Stimulated activated CD4-positive, alpha-beta T cell treated with anti-CD3 and anti-CD28 coated beads, Interleukin-2, amount 100 ng/mL, for 4 hours (primary cell): ENCODE data around the gene HLA-DPA1.
"Not testable (repeated sequence)": the region's sequence is repeated elsewhere in the genome, so short reads cannot be mapped to it uniquely, and the experiment has no call there.

Experiments used
- DNase-seq: peaks from one replicate; pipeline ENCODE4 v3.0.0-alpha.2; 2020; ENCODE audit warnings: low read depth

Gene HLA-DPA1

DNA sequence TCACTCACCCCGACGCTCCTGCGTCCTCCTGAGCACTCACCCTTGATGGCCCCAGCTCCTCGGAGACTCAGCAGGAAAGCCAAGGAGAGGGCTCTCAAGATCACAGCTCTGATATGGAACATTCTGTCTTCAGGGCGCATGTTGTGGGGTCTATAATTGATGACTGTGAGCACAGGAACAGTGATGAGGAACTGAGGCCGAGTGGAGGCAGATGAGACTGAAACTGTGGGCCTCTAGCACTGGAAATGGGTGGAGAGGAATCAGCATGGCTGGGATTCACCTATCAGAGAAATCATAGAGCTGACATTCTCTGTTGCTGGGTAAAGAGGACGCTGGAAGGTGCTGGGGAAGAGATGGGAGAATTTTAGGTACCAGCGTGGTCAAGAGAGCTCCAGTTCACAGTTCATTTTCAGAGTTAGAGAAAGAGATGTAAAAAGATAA is at the start of gene HLA-DPA1:
Gene HLA-DPA1, minus strand, starts transcription at position 219 of the 441 bp plus-strand sequence.
- DNase-seq, result no peak

- no peak for DNase-seq
Observed at GRCh38 chr6:33123181-33123580, 49.7 kb upstream of the HLA-DPA1 start.

DNA sequence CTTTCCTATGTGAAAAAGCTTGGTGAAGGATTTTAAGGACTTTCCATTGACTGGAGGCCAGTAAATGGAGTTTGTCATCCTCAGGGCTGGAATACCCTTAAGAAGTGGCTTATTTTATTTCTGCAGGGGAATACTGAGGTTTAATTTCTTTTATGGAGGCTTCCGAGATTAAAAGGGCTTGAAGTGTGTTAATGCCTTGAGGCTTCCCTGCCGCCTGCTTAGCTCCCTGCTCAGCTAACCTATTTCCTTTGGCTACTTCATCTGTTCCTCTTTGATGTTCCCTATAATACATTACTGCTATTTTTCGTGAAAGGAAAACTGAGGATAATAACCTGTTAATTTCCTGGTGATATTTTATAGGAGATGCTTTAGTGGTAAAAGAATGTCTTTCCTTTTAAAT is 46.6 kb upstream of the HLA-DPA1 start:
- DNase-seq, result no peak

DNA sequence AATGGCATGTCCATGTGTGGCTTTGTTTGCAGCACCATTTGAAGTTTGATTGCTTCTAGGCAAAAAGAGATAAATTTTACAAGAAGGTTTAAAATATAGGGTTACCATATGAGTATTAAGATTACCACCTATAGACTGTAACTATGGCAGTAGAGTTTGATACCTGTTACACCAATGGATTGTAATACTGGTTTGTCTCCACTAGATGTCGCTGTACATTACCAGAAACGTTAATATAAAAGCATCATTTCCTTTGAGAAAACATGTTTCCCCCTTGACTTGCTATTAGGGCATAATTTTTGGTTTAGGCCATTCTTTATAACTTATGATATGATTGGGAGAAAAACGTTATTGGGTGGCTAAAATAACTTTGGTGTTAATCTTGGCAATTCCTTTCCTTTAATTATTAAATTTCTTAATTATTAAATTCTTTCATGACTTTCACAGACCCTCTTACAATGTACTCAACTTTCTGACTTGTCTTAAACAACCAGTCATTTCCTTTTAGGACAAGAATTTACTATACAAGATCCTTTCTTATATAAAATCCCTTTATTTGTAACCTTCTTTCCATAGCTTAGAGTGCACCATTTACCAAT is 45.2 kb upstream of the HLA-DPA1 start:
- peak; percentile 17 for DNase-seq

GRCh38 chr6:33117811-33118277 is 44.4 kb upstream of the HLA-DPA1 start:
- no peak for DNase-seq

DNA sequence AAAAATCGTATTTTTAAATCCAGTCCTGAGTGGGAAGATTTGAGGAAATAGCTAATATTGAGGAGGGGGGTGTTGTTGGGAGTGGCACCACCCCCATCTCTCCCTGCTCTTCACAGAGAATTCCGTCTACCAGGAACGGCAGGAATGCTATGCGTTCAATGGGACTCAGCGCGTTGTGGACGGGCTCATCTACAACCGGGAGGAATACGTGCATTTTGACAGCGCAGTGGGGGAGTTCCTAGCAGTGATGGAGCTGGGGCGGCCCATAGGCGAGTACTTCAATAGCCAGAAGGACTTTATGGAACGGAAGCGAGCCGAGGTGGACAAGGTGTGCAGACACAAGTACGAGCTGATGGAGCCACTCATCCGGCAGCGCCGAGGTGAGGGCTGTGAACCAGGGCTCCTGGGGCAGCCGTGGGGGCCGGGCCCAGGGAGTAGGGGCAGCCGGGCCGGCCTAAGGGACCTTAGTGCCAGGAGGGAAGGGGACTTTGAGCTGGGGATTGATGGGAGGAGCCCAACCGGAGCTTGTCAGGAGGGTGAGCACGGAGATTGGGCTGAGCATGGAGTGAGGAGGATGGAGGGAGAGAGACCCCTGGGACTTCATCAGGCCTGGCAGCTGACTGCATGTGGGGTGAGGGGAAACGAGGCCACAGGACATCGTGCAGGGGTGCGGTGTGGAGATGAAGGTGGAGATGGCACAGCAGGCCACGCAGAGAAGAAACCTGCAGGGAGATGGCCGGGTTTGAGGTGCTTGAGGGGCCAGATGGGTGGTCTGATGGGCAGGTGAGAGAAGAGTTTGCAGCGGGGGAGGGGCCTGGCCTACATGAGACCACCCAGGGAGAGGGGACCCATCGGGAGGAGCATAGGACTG is 43.6 kb upstream of the HLA-DPA1 start:
- DNase-seq, result no peak

- DNase-seq, result no peak
Observed at GRCh38 chr6:33116417-33116816, 43.0 kb upstream of the HLA-DPA1 start.

DNA sequence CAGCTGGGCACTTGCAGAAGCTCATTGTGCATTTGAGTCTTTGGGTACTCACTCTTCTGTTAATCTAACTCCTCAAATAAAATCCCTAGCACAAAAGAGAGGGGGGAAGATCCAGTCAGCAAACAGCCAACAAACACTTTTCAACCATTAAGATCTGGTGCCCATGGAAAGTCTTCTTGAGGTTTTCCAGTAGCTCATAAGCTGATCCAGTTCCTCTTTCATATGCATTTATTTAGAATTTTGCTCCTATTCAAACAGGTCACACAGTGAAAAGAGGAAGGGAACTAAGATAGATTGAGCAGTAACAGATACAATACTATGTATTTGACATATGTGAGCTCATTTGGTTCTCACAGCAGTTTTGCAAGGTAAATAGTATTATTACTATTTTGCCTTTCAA is 41.0 kb upstream of the HLA-DPA1 start:
- no peak for DNase-seq

- no peak for DNase-seq
Observed at GRCh38 chr6:33113755-33114154, 40.3 kb upstream of the HLA-DPA1 start.

GRCh38 chr6:33112148-33112547 is 38.7 kb upstream of the HLA-DPA1 start:
- no peak for DNase-seq

- DNase-seq, result no peak
Observed at GRCh38 chr6:33108307-33108706, 34.9 kb upstream of the HLA-DPA1 start.

DNA sequence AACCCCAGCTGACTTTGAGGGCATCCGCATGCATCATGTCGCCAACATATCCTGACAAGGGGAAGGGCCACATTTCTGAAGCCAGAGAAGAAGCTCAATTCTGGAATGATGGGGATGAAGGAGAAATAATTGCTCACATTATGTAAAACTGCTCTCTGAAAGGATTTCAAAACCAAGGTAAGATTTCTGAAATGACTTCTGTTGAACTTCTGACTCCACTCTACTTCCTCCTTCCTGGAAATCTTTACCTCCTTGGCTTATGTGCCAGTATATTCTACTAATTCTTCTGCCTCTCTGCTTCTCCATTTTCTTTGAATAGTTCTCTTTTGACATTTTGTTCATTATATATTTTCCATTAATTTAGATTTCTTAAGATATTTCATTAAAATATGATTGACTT is 34.2 kb upstream of the HLA-DPA1 start:
- DNase-seq, result no peak

DNA sequence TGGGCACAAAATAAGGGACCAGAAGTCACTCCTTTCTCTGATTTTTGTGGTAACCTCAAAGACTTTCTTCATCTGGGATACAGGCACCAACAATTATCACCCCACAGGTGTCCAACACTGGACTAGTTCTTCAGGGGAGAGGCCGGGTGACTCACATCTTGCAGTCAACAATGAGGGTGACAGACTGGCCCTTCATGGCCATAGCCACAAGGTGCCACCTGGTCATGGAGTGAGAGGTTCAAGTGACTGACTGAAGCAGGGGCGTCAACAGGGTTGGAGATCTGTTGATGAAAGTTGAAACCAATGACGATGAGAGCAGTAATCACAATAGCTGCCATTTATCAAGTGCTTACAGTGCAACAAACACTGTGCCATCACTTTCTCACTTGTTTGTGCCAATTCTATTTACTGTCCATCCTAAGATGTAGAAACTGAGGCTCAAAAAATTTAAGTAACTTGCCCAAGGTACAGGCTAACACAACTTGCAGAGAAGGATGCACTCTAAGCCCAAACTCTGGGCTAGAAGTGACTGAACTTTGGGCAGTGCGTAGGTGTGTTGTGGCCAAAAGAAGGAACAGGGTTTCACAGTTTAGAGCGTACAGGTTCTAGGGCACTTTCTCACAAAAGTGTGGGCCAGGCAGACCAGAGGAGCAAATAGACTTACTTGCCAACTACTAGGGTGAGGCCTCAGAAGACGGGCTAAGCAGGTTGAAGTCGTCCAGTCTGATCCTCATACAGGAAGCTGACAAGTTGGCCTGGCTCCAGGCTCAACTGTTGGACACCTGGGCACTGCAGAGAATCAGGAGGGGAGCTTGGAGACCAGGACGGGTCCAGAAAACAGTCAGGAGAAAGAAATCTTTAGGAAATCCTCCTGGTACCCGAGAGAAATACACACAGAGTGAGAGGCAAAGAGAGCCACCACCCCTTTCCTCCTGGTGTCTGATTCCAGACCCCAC is 32.7 kb upstream of the HLA-DPA1 start:
- no peak for DNase-seq

DNA sequence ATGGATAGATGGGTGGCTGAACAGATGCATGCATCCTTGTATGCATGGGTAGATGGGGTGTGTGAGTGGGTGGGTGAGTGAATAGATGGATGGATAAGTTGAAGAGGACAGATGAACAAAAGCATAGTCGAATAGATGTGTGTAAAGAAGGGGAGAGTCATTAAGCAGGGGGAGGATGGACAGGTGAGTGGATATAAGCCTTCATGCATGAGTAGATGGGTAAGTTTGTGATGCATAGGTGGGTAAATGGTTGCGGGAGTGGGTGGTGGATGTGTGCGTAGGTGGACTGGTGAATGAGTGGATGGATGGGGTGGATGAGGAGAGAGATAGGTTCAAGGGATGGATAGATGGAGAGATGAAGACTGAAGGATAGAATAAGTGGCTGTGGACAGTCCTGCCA is 31.9 kb upstream of the HLA-DPA1 start:
- DNase-seq, result no peak

DNA sequence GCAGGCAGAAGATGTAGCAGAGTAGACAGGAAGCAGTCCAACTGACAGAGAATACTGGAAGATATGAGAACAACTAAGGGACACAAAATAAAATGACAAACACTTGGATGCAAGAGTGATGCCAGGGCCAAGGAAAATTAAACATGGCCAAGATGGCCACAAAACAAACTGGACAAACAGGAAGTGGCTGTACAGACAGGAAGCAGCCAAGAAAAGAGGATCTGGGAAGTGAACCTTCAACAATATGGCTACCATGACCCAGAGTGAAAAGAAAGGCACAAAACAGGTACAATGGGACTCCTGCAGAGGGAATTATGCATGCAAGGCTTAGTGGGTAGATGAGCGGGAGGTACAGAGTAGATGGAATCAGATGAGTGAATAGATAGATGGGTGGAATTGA is 31.4 kb upstream of the HLA-DPA1 start:
- DNase-seq, result no peak

- no peak for DNase-seq
Observed at GRCh38 chr6:33103776-33104175, 30.3 kb upstream of the HLA-DPA1 start.

DNA sequence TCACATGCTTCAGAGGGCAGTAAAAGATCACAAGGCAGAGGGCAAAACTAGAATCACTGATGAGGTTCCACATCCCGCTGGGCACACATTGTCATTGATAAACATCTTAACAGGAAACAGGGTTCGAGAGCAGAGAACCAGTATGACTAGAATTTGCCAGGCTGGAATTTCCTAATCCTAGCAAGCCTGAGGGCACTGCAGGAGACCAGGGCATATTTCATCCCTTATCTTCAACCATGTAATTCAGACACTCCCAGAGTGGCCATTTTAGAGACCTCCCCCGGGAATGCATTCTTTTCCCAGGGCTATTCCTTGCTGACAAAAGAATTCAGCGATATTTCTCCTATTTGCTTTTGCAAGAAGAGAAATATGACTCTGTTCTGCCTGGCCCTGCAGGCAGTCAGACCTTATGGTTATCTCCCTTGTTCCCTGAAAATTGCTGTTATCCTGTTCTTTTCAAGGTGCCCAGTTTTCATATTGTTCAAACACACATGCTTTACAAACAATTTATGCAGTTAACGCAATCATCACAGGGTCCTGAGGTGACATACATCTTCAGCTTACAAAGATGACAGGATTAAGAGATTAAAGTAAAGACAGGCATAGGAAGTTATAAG is 27.8 kb upstream of the HLA-DPA1 start:
- not testable (repeated sequence) for DNase-seq

GRCh38 chr6:33095681-33096080 is 22.2 kb upstream of the HLA-DPA1 start:
- DNase-seq, result no peak

- DNase-seq, result no peak
Observed at GRCh38 chr6:33093855-33094254, 20.4 kb upstream of the HLA-DPA1 start.

- no peak for DNase-seq
Observed at GRCh38 chr6:33092385-33092784, 18.9 kb upstream of the HLA-DPA1 start.

- peak; percentile 27 for DNase-seq
Observed at GRCh38 chr6:33091957-33092356, 18.5 kb upstream of the HLA-DPA1 start.
